Measurements from ENCODE around the gene DDHD1. TPM values are rescaled to one million over a fixed set of nuclear protein-coding genes. Genes with fewer than 3 reads are reported as not detected.

The DDHD1 gene
- total RNA-seq, 2 donors from 2014 or later = 6.5 to 23.6 TPM

- H3K4me1 ChIP-seq (replicated peaks) = no peaks in the 10 kb centered on the region
- no peak overlapping the region for H3K27ac ChIP-seq
- H3K36me3 ChIP-seq = no peaks in the 10 kb centered on the region
- DNase-seq (ENCODE audit: low spot score) = no peak
- WGBS = 94% methylated on average over 2 of the region's 2 CpGs
- no peaks in the 10 kb centered on the region for H3K27me3 ChIP-seq (replicated peaks; ENCODE audit: insufficient read depth)
- H3K9me3 ChIP-seq = no peaks in the 10 kb centered on the region
- TF ChIP-seq POLR2A (IDR thresholded peaks at IDR 0.05) (no peak), CTCF (IDR thresholded peaks at IDR 0.05) (no peak), POLR2AphosphoS5 (IDR thresholded peaks at IDR 0.05) (no peak)
- H3K4me3 ChIP-seq = no peak overlapping the region
- intact Hi-C loops (cut with DNase I) = no loop called here
Measured at GRCh38 chr14:53048631-53049030, 104.5 kb downstream of the DDHD1 start.

- Histone ChIP-seq H3K4me1 (replicated peaks) (no peaks in the 10 kb centered on the region), H3K27ac (no peak overlapping the region), H3K9me3 (no peaks in the 10 kb centered on the region), H3K36me3 (no peaks in the 10 kb centered on the region), H3K4me3 (no peak overlapping the region), H3K27me3 (replicated peaks; ENCODE audit: insufficient read depth) (no peaks in the 10 kb centered on the region)
- no peak for TF ChIP-seq CTCF (IDR thresholded peaks at IDR 0.05)
- peak; percentile 60 for TF ChIP-seq POLR2AphosphoS5 (IDR thresholded peaks at IDR 0.05)
- peak; percentile 17 for DNase-seq (ENCODE audit: low spot score)
- intact Hi-C loops (cut with DNase I) = no loop called here
- WGBS = 53% methylated on average over 5 of the region's 5 CpGs
Measured at GRCh38 chr14:53047307-53048069, 105.6 kb downstream of the DDHD1 start.

GRCh38 chr14:53044486-53044885, 108.6 kb downstream of the DDHD1 start:
- no peak overlapping the region for H3K4me3 ChIP-seq
- intact Hi-C loops (cut with DNase I) = no loop called here
- no peaks in the 10 kb centered on the region for H3K36me3 ChIP-seq
- H3K27me3 ChIP-seq (replicated peaks; ENCODE audit: insufficient read depth) = no peaks in the 10 kb centered on the region
- DNase-seq (ENCODE audit: low spot score) = no peak
- H3K4me1 ChIP-seq (replicated peaks) = no peaks in the 10 kb centered on the region
- TF ChIP-seq POLR2A (IDR thresholded peaks at IDR 0.05) (no peak), POLR2AphosphoS5 (IDR thresholded peaks at IDR 0.05) (no peak), CTCF (IDR thresholded peaks at IDR 0.05) (no peak)
- no peak overlapping the region for H3K27ac ChIP-seq
- 90% methylated on average over 2 of the region's 2 CpGs for WGBS
- H3K9me3 ChIP-seq = no peaks in the 10 kb centered on the region

- Histone ChIP-seq H3K4me1 (replicated peaks) (no peaks in the 10 kb centered on the region), H3K27me3 (replicated peaks; ENCODE audit: insufficient read depth) (no peaks in the 10 kb centered on the region), H3K4me3 (no peak overlapping the region), H3K27ac (no peak overlapping the region), H3K36me3 (no peaks in the 10 kb centered on the region), H3K9me3 (no peaks in the 10 kb centered on the region)
- WGBS = 69% methylated on average over 7 of the region's 7 CpGs
- intact Hi-C loops (cut with DNase I) = no loop called here
- TF ChIP-seq CTCF (IDR thresholded peaks at IDR 0.05) = no peak
- no peak for TF ChIP-seq POLR2A (IDR thresholded peaks at IDR 0.05)
- no peak for TF ChIP-seq POLR2AphosphoS5 (IDR thresholded peaks at IDR 0.05)
- no peak for DNase-seq (ENCODE audit: low spot score)
Measured at GRCh38 chr14:53043027-53043581, 110.0 kb downstream of the DDHD1 start.

- no peak overlapping the region for H3K27ac ChIP-seq
- H3K36me3 ChIP-seq = no peaks in the 10 kb centered on the region
- 63% methylated on average over 4 of the region's 4 CpGs for WGBS
- no peaks in the 10 kb centered on the region for H3K9me3 ChIP-seq
- no peaks in the 10 kb centered on the region for H3K27me3 ChIP-seq (replicated peaks; ENCODE audit: insufficient read depth)
- no peak for DNase-seq (ENCODE audit: low spot score)
- no peak for TF ChIP-seq POLR2A (IDR thresholded peaks at IDR 0.05)
- no peak for TF ChIP-seq POLR2AphosphoS5 (IDR thresholded peaks at IDR 0.05)
- TF ChIP-seq CTCF (IDR thresholded peaks at IDR 0.05) = no peak
- H3K4me1 ChIP-seq (replicated peaks) = no peaks in the 10 kb centered on the region
- intact Hi-C loops (cut with DNase I) = no loop called here
- no peak overlapping the region for H3K4me3 ChIP-seq
Measured at GRCh38 chr14:53042480-53042879, 110.6 kb downstream of the DDHD1 start.

Data from prostate gland (tissue), 2 donors.